Measurements from ENCODE around the gene PBXIP1.

Gene PBXIP1

GRCh38 chr1:154957091-154957657, 1.3 kb upstream of the PBXIP1 start:
- no peak for DNase-seq (ENCODE audit: low read depth in 2 of 2)

GRCh38 chr1:154956544-154956941, 644 bp upstream of the PBXIP1 start:
- DNase-seq (ENCODE audit: low read depth in 2 of 2) = no peak

GRCh38 chr1:154955039-154955717, 721 bp downstream of the PBXIP1 start:
- peak; percentile 72 to 74 for DNase-seq (ENCODE audit: low read depth in 2 of 2)

- DNase-seq (ENCODE audit: low read depth in 2 of 2) = no peak
Observed at GRCh38 chr1:154954541-154954940, 1.4 kb downstream of the PBXIP1 start.

- DNase-seq (ENCODE audit: low read depth in 2 of 2) = no peak
Observed at GRCh38 chr1:154953611-154954038, 2.3 kb downstream of the PBXIP1 start.

GRCh38 chr1:154952664-154953063, 3.2 kb downstream of the PBXIP1 start:
- DNase-seq (ENCODE audit: low read depth in 2 of 2) = no peak

- DNase-seq (ENCODE audit: low read depth in 2 of 2) = peak in 1 of 2 donors; percentile 42
Observed at GRCh38 chr1:154951901-154952657, 3.8 kb downstream of the PBXIP1 start.

- no peak for DNase-seq (ENCODE audit: low read depth in 2 of 2)
Observed at GRCh38 chr1:154948079-154948478, 7.8 kb downstream of the PBXIP1 start.

GRCh38 chr1:154945962-154946850, 9.7 kb downstream of the PBXIP1 start:
- DNase-seq (ENCODE audit: low read depth in 2 of 2) = no peak

- no peak for DNase-seq (ENCODE audit: low read depth in 2 of 2)
Observed at GRCh38 chr1:154945160-154945961, 10.5 kb downstream of the PBXIP1 start.

GRCh38 chr1:154944401-154945159, 11.3 kb downstream of the PBXIP1 start:
- no peak for DNase-seq (ENCODE audit: low read depth in 2 of 2)

GRCh38 chr1:154943649-154944400, 12.1 kb downstream of the PBXIP1 start:
- DNase-seq (ENCODE audit: low read depth in 2 of 2) = no peak

- no peak for DNase-seq (ENCODE audit: low read depth in 2 of 2)
Observed at GRCh38 chr1:154941333-154942013, 14.4 kb downstream of the PBXIP1 start.

- no peak for DNase-seq (ENCODE audit: low read depth in 2 of 2)
Observed at GRCh38 chr1:154940651-154941194, 15.2 kb downstream of the PBXIP1 start.

- no peak for DNase-seq (ENCODE audit: low read depth in 2 of 2)
Observed at GRCh38 chr1:154940213-154940560, 15.7 kb downstream of the PBXIP1 start.

- no peak for DNase-seq (ENCODE audit: low read depth in 2 of 2)
Observed at GRCh38 chr1:154938604-154939399, 17.1 kb downstream of the PBXIP1 start.

- no peak for DNase-seq (ENCODE audit: low read depth in 2 of 2)
Observed at GRCh38 chr1:154937988-154938386, 17.9 kb downstream of the PBXIP1 start.
